ENCODE results near the gene LHFPL2. TPM values are rescaled to one million over a fixed set of nuclear protein-coding genes. Genes with fewer than 3 reads are reported as not detected.

LHFPL2 gene
- total and polyA plus RNA-seq, 9 of the 15 experiments (the other 6 are each of a cell fraction or from before 2014, with no cell fraction given): 1.0 to 6.6 (median 4.6) TPM

DNA sequence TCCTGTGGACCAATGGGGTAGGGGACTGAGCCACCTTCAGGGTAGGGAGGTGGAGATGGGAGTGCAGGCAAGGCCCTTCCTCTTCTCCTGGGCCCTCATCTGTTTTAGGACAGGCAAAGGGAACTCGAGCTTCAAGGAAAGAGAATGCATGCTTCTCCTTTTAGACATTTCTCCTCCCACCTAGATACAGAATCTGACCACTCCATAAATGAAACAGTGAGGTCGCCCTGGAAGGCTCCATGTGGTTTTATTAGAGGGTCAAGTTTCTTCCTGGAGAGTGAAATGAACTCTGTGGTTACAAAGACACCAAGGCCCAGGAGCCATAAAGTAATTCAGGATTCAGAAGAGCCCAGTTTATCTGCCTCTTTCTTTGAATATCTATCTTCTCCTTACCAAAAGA, 14.9 kb downstream of the LHFPL2 start:
- Histone ChIP-seq H3K9me3 (replicated peaks; ENCODE audit: control insufficient read depth, insufficient read depth, low read depth, low read length) (peaks cover 5% of the 10 kb centered on the region), H3K36me3 (ENCODE audit: control insufficient read depth, insufficient read depth, low read length) (no peaks in the 10 kb centered on the region; the same call in 2 of the 3 replicates), H3K9ac (ENCODE audit: insufficient read depth in 1 of 2, low read depth in 2 of 2, low read length in 2 of 2) (no peak overlapping the region), H3K27me3 (ENCODE audit: control insufficient read depth in 2 of 2, insufficient read depth in 2 of 2, low read length in 2 of 2) (no peaks in the 10 kb centered on the region), H3K4me1 (replicated peaks in 1 of 2; ENCODE audit: control insufficient read depth in 2 of 2, insufficient read depth in 2 of 2, low read length in 2 of 2) (peaks cover 0 to 6% of the 10 kb centered on the region in 2 experiments; a peak in 3 of 5 replicates), H3K27ac (ENCODE audit: extremely low read depth, low read depth, low read length) (no peak overlapping the region), H3K4me3 (no peak overlapping the region), H3K79me2 (ENCODE audit: control insufficient read depth, insufficient read depth, low read length) (no peaks in the 10 kb centered on the region), H4K20me1 (replicated peaks; ENCODE audit: control insufficient read depth, insufficient read depth, low read length) (no peaks in the 10 kb centered on the region), H3K4me2 (ENCODE audit: insufficient read depth, low read length) (no peak overlapping the region), H3K9me1 (ENCODE audit: control insufficient read depth, insufficient read depth, low read length) (no peaks in the 10 kb centered on the region), H2AFZ (ENCODE audit: low read depth, low read length) (no peak overlapping the region)
- in situ Hi-C loops (cut with MboI): loop anchor here (10.0 kb wide), 1 partner anchor 169 kb away; no protein-coding TSS in a partner anchor
- BruUV-seq (replicated peaks): no TSS peak
- ATAC-seq: no peak
- ChIA-PET POLR2A (no interaction called here), CTCF (ENCODE audit: low intra/inter-chr PET ratio) (no interaction called here)
- intact Hi-C loops (cut with micrococcal nuclease): loop anchor here (10.0 kb wide), 1 partner anchor 331 kb away; no protein-coding TSS in a partner anchor
- WGBS (ENCODE audit: insufficient coverage, low coverage, missing lambda C conversion rate): 21% methylated on average over 2 of the region's 2 CpGs
- DNase-seq (ENCODE audit: extremely low read depth in 1 of 4, low spot score in 3 of 4): no peak
- FAIRE-seq: no peak
- TF ChIP-seq ZSCAN29 (IDR thresholded peaks at IDR 0.05) (no peak), STAT5A (IDR thresholded peaks at IDR 0.05; ENCODE audit: borderline replicate concordance, low read length) (no peak), ELF1 (tag; IDR thresholded peaks at IDR 0.05) (no peak), NCOA2 (IDR thresholded peaks at IDR 0.05; ENCODE audit: partially characterized antibody in 2 of 2) (no peak), RBM15 (IDR thresholded peaks at IDR 0.05; ENCODE audit: insufficient read depth, low read length) (no peak), LCOR (CRISPR knock-in tag; IDR thresholded peaks at IDR 0.05) (no peak), ERF (CRISPR knock-in tag; IDR thresholded peaks at IDR 0.05) (no peak), BACH1 (tag; IDR thresholded peaks at IDR 0.05) (no peak), MYBL2 (IDR thresholded peaks at IDR 0.05; ENCODE audit: low read depth) (no peak), MYBL2 (CRISPR knock-in tag; IDR thresholded peaks at IDR 0.05; ENCODE audit: borderline replicate concordance) (no peak)
- TF ChIP-seq, protein P1, sequence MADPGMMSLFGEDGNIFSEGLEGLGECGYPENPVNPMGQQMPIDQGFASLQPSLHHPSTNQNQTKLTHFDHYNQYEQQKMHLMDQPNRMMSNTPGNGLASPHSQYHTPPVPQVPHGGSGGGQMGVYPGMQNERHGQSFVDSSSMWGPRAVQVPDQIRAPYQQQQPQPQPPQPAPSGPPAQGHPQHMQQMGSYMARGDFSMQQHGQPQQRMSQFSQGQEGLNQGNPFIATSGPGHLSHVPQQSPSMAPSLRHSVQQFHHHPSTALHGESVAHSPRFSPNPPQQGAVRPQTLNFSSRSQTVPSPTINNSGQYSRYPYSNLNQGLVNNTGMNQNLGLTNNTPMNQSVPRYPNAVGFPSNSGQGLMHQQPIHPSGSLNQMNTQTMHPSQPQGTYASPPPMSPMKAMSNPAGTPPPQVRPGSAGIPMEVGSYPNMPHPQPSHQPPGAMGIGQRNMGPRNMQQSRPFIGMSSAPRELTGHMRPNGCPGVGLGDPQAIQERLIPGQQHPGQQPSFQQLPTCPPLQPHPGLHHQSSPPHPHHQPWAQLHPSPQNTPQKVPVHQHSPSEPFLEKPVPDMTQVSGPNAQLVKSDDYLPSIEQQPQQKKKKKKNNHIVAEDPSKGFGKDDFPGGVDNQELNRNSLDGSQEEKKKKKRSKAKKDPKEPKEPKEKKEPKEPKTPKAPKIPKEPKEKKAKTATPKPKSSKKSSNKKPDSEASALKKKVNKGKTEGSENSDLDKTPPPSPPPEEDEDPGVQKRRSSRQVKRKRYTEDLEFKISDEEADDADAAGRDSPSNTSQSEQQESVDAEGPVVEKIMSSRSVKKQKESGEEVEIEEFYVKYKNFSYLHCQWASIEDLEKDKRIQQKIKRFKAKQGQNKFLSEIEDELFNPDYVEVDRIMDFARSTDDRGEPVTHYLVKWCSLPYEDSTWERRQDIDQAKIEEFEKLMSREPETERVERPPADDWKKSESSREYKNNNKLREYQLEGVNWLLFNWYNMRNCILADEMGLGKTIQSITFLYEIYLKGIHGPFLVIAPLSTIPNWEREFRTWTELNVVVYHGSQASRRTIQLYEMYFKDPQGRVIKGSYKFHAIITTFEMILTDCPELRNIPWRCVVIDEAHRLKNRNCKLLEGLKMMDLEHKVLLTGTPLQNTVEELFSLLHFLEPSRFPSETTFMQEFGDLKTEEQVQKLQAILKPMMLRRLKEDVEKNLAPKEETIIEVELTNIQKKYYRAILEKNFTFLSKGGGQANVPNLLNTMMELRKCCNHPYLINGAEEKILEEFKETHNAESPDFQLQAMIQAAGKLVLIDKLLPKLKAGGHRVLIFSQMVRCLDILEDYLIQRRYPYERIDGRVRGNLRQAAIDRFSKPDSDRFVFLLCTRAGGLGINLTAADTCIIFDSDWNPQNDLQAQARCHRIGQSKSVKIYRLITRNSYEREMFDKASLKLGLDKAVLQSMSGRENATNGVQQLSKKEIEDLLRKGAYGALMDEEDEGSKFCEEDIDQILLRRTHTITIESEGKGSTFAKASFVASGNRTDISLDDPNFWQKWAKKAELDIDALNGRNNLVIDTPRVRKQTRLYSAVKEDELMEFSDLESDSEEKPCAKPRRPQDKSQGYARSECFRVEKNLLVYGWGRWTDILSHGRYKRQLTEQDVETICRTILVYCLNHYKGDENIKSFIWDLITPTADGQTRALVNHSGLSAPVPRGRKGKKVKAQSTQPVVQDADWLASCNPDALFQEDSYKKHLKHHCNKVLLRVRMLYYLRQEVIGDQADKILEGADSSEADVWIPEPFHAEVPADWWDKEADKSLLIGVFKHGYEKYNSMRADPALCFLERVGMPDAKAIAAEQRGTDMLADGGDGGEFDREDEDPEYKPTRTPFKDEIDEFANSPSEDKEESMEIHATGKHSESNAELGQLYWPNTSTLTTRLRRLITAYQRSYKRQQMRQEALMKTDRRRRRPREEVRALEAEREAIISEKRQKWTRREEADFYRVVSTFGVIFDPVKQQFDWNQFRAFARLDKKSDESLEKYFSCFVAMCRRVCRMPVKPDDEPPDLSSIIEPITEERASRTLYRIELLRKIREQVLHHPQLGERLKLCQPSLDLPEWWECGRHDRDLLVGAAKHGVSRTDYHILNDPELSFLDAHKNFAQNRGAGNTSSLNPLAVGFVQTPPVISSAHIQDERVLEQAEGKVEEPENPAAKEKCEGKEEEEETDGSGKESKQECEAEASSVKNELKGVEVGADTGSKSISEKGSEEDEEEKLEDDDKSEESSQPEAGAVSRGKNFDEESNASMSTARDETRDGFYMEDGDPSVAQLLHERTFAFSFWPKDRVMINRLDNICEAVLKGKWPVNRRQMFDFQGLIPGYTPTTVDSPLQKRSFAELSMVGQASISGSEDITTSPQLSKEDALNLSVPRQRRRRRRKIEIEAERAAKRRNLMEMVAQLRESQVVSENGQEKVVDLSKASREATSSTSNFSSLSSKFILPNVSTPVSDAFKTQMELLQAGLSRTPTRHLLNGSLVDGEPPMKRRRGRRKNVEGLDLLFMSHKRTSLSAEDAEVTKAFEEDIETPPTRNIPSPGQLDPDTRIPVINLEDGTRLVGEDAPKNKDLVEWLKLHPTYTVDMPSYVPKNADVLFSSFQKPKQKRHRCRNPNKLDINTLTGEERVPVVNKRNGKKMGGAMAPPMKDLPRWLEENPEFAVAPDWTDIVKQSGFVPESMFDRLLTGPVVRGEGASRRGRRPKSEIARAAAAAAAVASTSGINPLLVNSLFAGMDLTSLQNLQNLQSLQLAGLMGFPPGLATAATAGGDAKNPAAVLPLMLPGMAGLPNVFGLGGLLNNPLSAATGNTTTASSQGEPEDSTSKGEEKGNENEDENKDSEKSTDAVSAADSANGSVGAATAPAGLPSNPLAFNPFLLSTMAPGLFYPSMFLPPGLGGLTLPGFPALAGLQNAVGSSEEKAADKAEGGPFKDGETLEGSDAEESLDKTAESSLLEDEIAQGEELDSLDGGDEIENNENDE (IDR thresholded peaks at IDR 0.05; ENCODE audit: low read depth, low read length): no peak
- TF ChIP-seq, protein P2, sequence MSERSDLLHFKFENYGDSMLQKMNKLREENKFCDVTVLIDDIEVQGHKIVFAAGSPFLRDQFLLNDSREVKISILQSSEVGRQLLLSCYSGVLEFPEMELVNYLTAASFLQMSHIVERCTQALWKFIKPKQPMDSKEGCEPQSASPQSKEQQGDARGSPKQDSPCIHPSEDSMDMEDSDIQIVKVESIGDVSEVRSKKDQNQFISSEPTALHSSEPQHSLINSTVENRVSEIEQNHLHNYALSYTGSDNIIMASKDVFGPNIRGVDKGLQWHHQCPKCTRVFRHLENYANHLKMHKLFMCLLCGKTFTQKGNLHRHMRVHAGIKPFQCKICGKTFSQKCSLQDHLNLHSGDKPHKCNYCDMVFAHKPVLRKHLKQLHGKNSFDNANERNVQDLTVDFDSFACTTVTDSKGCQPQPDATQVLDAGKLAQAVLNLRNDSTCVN (CRISPR knock-in tag; IDR thresholded peaks at IDR 0.05): no peak

All from K562 (cell line).